Suprapubic skin (tissue), 4 donors: Measurements from ENCODE around the gene TTC19. TPM values are rescaled to one million over a fixed set of nuclear protein-coding genes. Genes with fewer than 3 reads are reported as not detected.

ENCODE experiments used
- DNase-seq, 2 donors: peaks; one replicate each; pipeline ENCODE4 v3.0.0-alpha.2; 2019; ENCODE audit warnings: low spot score in 2 of 2
- H3K27ac ChIP-seq: fragments of 200-600 bp; sonication (generic); one replicate; pipeline ENCODE4 v1.5.1; 2019
- H3K27me3 ChIP-seq: fragments of 200-600 bp; sonication (generic); one replicate; pipeline ENCODE4 v1.5.1; 2019
- H3K36me3 ChIP-seq: fragments of 200-600 bp; sonication (generic); one replicate; pipeline ENCODE4 v1.5.1; 2019
- H3K4me1 ChIP-seq: fragments of 200-600 bp; sonication (generic); one replicate; pipeline ENCODE4 v1.5.1; 2019
- H3K4me3 ChIP-seq: fragments of 200-600 bp; sonication (generic); one replicate; pipeline ENCODE4 v1.5.1; 2019; ENCODE audit warnings: mild to moderate bottlenecking
- H3K9me3 ChIP-seq: fragments of 200-600 bp; sonication (generic); one replicate; pipeline ENCODE4 v1.5.1; 2019
- CTCF ChIP-seq, 2 donors: fragments of 200-600 bp in 1 of 2; fragments of 450-650 bp in 1 of 2; sonication (generic) in 1 of 2; IDR thresholded peaks; one replicate each; pipeline ENCODE4 v1.5.1; 2016 to 2019; ENCODE audit warnings: antibody characterized with exemption in 2 of 2, mild to moderate bottlenecking in 1 of 2, moderate library complexity in 1 of 2
- EP300 ChIP-seq: sonication (generic); formaldehyde crosslinking; IDR thresholded peaks from one replicate; pipeline ENCODE4 v1.6.1; 2017; ENCODE audit warnings: antibody characterized with exemption
- POLR2A ChIP-seq, 2 donors: fragments of 450-650 bp; IDR thresholded peaks; one replicate each; pipeline ENCODE4 v1.6.1; 2017; ENCODE audit warnings: antibody characterized with exemption in 2 of 2, mild to moderate bottlenecking in 2 of 2, moderate library complexity in 2 of 2
- POLR2AphosphoS5 ChIP-seq, 3 donors: sonication (generic); formaldehyde crosslinking; IDR thresholded peaks; one replicate each; pipeline ENCODE4 v1.6.1; 2017; ENCODE audit warnings: antibody characterized with exemption in 3 of 3
- WGBS: methylation state at CpG from one replicate; pipeline ENCODE4 v1.1.5; 2018; 5-methylcytosine and 5-hydroxymethylcytosine counted together
- total RNA-seq, 4 donors: library from RNA; depleted of rRNA; stranded (reverse); fragments of >200 nt; gene quantifications; one replicate each; pipeline ENCODE4 v1.1.0, GENCODE V29; 2016

The TTC19 gene
- total RNA-seq, 4 donors from 2014 or later, result 42.6 to 72.6 (median 48.7) TPM

- Histone ChIP-seq H3K9me3 (no peaks in the 10 kb centered on the region), H3K27ac (no peak overlapping the region), H3K27me3 (no peaks in the 10 kb centered on the region), H3K36me3 (peaks cover 98% of the 10 kb centered on the region), H3K4me1 (no peaks in the 10 kb centered on the region), H3K4me3 (no peak overlapping the region)
- TF ChIP-seq POLR2A (IDR thresholded peaks at IDR 0.05), result no peak
- no peak for TF ChIP-seq EP300
- TF ChIP-seq CTCF (IDR thresholded peaks at IDR 0.05), result no peak
- TF ChIP-seq POLR2AphosphoS5 (IDR thresholded peaks at IDR 0.05), result no peak
- no peak for DNase-seq
- WGBS, result 95% methylated on average over 4 of the region's 4 CpGs
These were observed 66.5 kb downstream of the TTC19 start for GRCh38 chr17:16066125-16066524.

GRCh38 chr17:16068323-16068722 lies 68.7 kb downstream of the TTC19 start:
- TF ChIP-seq POLR2AphosphoS5 (IDR thresholded peaks at IDR 0.05) (no peak), CTCF (IDR thresholded peaks at IDR 0.05) (no peak), EP300 (no peak), POLR2A (IDR thresholded peaks at IDR 0.05) (no peak)
- no peak for DNase-seq
- Histone ChIP-seq H3K4me3 (no peak overlapping the region), H3K9me3 (no peaks in the 10 kb centered on the region), H3K27ac (no peak overlapping the region), H3K4me1 (no peaks in the 10 kb centered on the region), H3K36me3 (peaks cover 94% of the 10 kb centered on the region), H3K27me3 (no peaks in the 10 kb centered on the region)

- Histone ChIP-seq H3K36me3 (peaks cover 92% of the 10 kb centered on the region), H3K27ac (no peak overlapping the region)
These were observed 72.4 kb downstream of the TTC19 start for GRCh38 chr17:16072031-16072430.

GRCh38 chr17:16073845-16074244 lies 74.2 kb downstream of the TTC19 start:
- Histone ChIP-seq H3K9me3 (no peaks in the 10 kb centered on the region), H3K27me3 (no peaks in the 10 kb centered on the region), H3K36me3 (peaks cover 89% of the 10 kb centered on the region), H3K4me3 (no peak overlapping the region), H3K4me1 (no peaks in the 10 kb centered on the region), H3K27ac (no peak overlapping the region)
- DNase-seq, result no peak
- WGBS, result 97% methylated on average over 4 of the region's 4 CpGs
- TF ChIP-seq POLR2AphosphoS5 (IDR thresholded peaks at IDR 0.05), result no peak
- TF ChIP-seq POLR2A (IDR thresholded peaks at IDR 0.05), result no peak
- TF ChIP-seq CTCF (IDR thresholded peaks at IDR 0.05), result no peak
- TF ChIP-seq EP300, result no peak

More at GRCh38 chr17:16072031-16072430, 72.4 kb downstream of the TTC19 start:
- H3K9me3 ChIP-seq, result no peaks in the 10 kb centered on the region
- H3K4me1 ChIP-seq, result no peaks in the 10 kb centered on the region
- no peaks in the 10 kb centered on the region for H3K27me3 ChIP-seq
- WGBS, result 92% methylated on average over 1 of the region's 1 CpG
- TF ChIP-seq CTCF (IDR thresholded peaks at IDR 0.05) (no peak), POLR2A (IDR thresholded peaks at IDR 0.05) (no peak), POLR2AphosphoS5 (IDR thresholded peaks at IDR 0.05) (no peak), EP300 (no peak)
- no peak overlapping the region for H3K4me3 ChIP-seq
- DNase-seq, result no peak

- H3K27ac ChIP-seq, result no peak overlapping the region
- no peaks in the 10 kb centered on the region for H3K4me1 ChIP-seq
- H3K4me3 ChIP-seq, result no peak overlapping the region
- peaks cover 89% of the 10 kb centered on the region for H3K36me3 ChIP-seq
- no peaks in the 10 kb centered on the region for H3K9me3 ChIP-seq
- no peaks in the 10 kb centered on the region for H3K27me3 ChIP-seq
- WGBS, result 92% methylated on average over 3 of the region's 3 CpGs
- no peak for DNase-seq
- TF ChIP-seq POLR2A (IDR thresholded peaks at IDR 0.05) (no peak), POLR2AphosphoS5 (IDR thresholded peaks at IDR 0.05) (no peak), CTCF (IDR thresholded peaks at IDR 0.05) (no peak)
These were observed 74.8 kb downstream of the TTC19 start for GRCh38 chr17:16074423-16074822.
